ENCODE results near the gene TSPO2.

The TSPO2 gene

DNA sequence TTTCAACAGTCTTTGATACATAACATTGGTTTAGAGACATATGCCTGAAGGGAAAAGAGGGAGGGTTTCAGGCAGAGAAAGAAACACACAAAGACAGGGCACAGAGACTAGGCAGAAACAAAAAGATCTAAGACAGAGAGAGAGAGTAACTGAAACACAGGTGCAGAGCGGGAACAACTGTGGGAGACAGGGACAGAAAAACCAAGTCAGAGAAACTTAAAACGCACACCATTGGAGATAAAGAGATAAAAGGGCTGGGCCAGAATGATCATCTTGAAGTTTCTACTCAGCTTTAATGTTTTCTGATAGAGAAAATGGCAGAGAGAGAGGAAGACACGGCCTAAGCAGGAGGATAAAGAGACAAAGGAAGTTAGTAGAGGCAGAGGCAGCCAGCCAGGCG, 15.0 kb upstream of the TSPO2 start:
- DNase-seq (ENCODE audit: low read depth in 1 of 2, low spot score in 1 of 2), result no peak

- peak; percentile 51 to 60 for DNase-seq (ENCODE audit: low read depth in 1 of 2, low spot score in 1 of 2)
These were observed 14.3 kb upstream of the TSPO2 start for GRCh38 chr6:41027799-41028560.

DNA sequence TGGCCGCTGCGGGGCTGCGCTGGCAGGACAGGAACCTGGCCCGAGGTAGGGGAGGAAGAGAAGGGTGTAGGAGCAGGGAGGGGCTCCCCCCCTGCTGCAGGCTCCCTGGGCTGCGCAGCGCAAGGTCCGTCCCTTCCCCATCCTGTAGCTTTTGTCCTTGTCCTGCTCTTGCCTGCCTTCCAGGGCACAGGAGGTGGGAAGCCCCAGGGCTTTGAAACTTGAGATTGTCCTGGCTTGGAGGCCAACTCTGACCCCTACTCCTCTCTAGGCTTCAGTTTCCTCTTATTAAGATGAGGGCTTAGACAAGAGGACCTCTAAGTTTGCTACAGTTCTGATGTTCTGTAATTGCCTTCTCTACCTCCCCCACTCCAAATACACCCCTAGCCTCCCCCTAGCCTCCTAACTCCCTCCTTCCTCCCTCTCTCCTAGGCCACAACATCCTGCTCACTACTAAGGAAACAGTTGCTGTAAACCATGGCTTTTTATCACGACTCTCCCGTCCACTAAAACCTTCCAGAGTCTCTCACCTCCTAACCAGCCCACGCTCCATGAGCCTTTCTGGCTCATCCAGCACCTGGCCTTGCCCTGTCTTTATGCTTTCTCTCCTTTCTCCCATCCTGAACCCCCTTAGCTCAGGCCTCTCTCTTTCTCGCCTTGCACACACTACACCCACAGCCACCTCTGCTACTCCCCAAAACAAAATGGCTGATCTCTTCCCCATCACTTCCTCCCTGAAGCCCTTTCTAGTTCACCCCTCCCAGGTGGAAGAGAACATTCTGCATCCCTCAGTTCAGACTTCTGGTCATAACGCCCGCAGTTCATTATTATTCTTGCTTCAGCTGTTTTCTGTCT, 13.5 kb upstream of the TSPO2 start:
- no peak for DNase-seq (ENCODE audit: low read depth in 1 of 2, low spot score in 1 of 2)

DNA sequence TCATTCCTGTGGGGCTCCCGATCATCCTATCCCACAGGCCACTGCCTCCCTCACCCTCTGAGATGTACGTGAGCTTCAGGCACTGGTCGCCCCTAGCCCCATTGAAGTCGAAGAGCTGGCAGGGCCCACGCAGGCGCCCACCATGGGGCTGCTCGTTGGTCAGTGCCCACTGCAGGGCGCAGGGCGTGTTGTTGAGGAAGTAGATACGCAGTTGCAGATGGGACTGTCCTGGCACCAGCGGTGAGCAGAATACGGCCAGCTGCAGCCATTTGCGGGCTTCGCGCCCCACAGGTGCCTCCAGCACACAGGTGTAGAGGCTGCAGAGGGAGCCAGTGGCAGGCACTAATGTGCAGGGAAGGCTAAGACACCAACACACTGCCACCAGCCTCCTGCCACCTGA, 9.4 kb upstream of the TSPO2 start:
- no peak for DNase-seq (ENCODE audit: low read depth in 1 of 2, low spot score in 1 of 2)

- no peak for DNase-seq (ENCODE audit: low read depth in 1 of 2, low spot score in 1 of 2)
These were observed 8.5 kb upstream of the TSPO2 start for GRCh38 chr6:41033776-41034175.

- no peak for DNase-seq (ENCODE audit: low read depth in 1 of 2, low spot score in 1 of 2)
These were observed 6.1 kb upstream of the TSPO2 start for GRCh38 chr6:41036186-41036585.

- DNase-seq (ENCODE audit: low read depth in 1 of 2, low spot score in 1 of 2), result no peak
These were observed 5.7 kb upstream of the TSPO2 start for GRCh38 chr6:41036601-41037000.

GRCh38 chr6:41037107-41037900, 5.0 kb upstream of the TSPO2 start:
- DNase-seq (ENCODE audit: low read depth in 1 of 2, low spot score in 1 of 2), result no peak

GRCh38 chr6:41038205-41038604, 4.1 kb upstream of the TSPO2 start:
- no peak for DNase-seq (ENCODE audit: low read depth in 1 of 2, low spot score in 1 of 2)

- peak in 1 of 2 donors; percentile 12 for DNase-seq (ENCODE audit: low read depth in 1 of 2, low spot score in 1 of 2)
These were observed 2.9 kb upstream of the TSPO2 start, which contains the start of gene UNC5CL for GRCh38 chr6:41039060-41039998. UNC5CL (minus strand) TSS chr6:41039221; CDS start chr6:41035074, 4,147 bp downstream.

DNA sequence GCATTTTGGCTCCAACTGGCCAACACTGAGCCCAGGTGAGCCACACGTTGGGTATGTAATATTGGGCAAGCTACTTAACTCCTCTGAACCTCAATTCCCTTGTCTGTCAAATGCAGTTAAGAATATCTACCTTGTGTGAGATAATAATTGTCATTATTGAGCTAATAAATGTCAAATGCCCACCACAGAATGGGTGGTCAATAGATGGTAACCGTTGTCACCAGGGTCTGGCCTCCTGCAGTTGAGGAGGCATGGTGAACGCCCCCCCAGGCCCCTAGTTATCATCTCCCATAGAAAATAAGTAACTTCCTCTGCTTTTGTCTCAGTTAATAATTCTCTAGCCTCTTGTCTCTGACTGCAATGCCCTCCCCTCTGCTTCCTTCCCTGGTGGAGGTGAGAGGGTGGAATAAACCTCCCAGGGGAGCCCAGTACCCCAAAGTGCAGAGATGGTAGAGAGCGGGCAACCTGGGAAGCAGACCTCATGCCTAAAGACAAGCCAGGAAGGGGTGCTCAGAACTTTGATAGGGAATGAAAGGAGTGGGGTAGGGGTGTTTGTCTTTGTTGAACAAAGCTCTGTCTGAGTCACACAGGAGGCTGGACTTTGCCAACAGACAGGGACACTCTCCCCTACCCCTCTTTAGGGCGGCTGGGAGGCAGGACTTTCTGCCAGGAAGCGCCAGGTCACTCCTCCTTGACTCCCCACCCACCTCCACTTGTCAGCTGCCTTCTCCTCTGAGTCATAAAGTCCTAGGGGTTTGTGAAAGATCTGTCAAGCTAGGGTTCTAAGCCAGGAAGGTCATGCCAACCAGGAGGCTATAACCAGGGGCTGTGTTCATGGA, 1.9 kb upstream of the TSPO2 start:
- DNase-seq (ENCODE audit: low read depth in 1 of 2, low spot score in 1 of 2), result no peak

DNA sequence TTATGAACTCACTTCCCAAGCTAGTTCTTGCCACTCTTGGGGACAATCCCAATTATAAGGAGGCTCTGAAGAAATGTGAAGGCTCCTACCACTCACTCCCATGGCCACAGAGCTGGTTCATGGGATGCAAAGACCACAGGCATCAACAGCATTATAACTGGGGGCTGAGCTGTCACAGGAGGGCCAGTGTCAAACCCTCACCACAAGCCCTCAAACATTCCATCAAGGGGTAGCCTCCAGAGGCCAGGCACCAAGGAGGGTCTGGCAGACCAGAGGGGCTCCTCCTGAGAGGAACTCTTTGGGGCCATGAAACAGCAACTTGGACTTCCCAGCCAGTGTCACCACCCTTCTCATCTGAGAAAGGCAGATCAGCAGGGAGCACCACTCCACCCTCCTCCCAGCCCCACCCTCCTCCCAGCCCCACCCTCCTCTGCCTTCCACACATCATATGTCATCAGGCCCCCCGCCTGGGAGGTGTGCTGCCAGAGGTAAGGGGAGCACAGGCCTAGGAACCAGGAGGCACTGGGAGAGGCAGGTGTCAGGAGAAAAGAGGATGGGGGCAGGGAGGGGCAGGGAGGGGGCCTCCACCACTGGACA, 1.2 kb upstream of the TSPO2 start:
- no peak for DNase-seq (ENCODE audit: low read depth in 1 of 2, low spot score in 1 of 2)

DNA sequence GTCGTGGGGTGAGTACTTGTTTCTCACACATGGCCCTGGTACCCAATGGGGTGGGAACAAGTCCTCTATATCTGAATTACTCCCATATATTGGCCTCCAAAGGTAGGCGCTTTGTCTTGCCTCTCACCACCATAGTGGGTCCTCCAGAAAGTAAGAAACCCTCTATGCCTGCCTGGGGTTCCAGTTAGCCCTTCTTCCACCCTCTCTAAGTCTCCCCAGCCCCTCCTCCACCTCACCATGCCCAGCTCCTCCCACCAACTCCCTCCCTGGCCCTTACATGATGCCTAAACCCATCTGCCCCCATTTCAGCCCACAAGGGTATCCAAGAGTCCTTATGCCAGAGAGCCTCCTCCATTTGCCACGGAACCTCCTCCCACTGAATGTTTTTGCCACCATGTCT, 884 bp downstream of the TSPO2 start:
- DNase-seq (ENCODE audit: low read depth in 1 of 2, low spot score in 1 of 2), result no peak

- DNase-seq (ENCODE audit: low read depth in 1 of 2, low spot score in 1 of 2), result no peak
These were observed 3.4 kb downstream of the TSPO2 start for GRCh38 chr6:41045664-41046063.

DNA sequence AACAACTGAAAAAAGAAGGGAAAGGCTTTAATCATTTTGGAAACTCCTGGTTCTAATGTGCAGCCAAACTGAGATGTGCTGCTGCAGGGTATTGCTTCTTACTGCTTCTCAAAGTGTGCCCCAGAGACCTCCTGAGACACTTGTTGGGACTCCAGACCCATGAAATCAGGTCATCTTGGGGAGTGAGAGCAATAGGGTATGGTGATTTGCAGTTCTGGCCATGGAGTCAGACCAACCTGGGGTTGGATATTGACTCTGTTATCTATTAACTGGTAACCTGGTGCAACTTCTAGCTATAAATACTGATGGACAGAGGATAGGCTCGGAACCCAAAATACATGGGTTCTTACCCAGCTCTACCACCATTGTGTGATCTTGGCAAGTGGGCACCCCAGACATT, 3.8 kb downstream of the TSPO2 start:
- no peak for DNase-seq (ENCODE audit: low read depth in 1 of 2, low spot score in 1 of 2)

DNA sequence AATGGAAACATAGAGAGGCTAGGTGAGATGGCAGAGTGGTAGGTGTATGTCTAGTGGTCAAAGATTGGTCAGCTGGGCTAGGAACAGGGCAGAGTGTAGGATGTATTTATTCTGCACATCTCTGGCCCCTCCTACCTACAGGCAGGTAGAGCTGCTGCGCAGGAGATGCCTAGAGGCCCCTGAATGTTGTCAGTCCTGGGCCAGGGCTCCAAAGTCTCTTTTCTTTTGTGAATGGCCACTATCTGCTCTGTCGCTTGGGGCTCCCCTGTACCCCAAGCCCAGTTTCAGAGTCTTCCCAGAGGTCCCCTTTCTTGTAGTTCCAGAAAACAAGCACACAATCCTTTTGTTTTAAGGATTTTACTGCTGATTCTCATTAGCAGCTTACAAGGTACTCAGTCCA, 5.0 kb downstream of the TSPO2 start:
- no peak for DNase-seq (ENCODE audit: low read depth in 1 of 2, low spot score in 1 of 2)

DNA sequence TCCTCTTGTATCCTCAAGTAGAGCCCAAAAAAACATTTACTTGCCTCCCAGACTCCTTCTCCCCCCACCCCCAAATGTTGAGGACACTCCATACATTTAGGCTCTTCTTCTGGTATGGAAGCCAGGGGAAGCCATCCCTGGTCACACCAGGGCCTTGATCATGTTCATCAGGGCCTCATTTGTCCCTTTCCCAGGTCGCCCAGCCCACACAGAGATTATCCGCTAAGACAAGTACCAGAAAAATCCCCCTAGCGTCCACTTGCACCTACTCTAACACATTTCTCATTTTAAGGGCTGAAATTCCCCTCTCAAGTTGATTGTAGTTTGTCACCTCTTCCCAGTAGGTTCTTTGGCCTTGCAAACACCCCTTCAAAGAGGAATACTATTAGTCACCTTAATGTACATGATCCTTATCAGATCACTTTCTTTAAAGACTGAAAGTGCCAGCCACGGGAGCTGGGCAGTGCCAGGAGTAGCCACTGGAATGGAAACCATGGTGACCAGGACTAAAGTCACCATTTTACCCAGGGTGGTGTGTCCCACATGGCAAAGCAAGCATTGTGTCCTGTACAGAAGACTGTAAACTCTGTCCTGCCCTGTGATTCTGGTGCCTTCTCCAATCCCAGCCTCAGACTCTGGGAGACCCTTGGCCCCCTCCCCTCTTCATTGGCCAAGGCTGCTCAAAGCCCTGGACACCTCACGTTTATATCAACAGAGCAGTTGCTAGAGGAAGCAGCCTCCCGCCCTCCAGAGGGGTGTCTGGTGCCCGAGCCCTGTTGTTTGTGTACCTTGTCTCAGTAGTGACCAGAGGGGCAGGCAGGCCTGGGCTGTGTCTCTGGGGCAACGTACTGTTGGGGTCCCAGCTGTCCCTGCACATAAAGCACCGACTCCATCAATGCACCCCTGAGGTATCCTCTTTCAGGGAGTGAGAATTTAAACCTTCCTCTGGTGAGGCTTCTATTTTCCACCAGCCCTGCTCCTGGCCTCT, 5.8 kb downstream of the TSPO2 start:
- no peak for DNase-seq (ENCODE audit: low read depth in 1 of 2, low spot score in 1 of 2)

DNA sequence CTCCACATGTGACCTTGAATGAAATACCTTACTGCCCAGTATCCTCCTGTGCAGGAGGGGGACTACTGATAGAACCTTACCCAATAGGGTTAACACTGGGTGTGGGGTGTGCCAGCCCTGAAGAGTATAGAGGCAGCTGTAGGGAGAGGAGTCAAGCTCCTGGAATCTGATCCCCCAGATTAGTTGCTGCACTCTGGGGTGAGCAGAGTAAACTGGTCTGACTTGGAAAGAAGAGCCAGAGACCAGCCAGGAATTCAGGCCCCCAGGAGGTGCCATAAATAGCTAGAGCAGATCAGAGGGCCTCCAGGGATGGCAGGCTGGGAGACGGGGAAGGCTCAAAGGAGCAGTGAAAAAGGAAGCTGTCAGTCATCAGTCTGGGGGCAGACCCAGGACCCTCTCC, 7.3 kb downstream of the TSPO2 start:
- DNase-seq (ENCODE audit: low read depth in 1 of 2, low spot score in 1 of 2), result no peak

Data from activated T-helper 1 cell treated with anti-CD3 and anti-CD28 coated beads, Interleukin-2, amount 50 U/mL, for 16 hours (primary cell).